Measurements from ENCODE around the gene FRMD4A. TPM values are rescaled to one million over a fixed set of nuclear protein-coding genes. Genes with fewer than 3 reads are reported as not detected.

FRMD4A gene
- total RNA-seq, 1 experiment from 2014 or later, result 19.6 TPM

GRCh38 chr10:14271621-14272020 lies 59.1 kb downstream of the FRMD4A start:
- H2BK12ac ChIP-seq (ENCODE audit: insufficient read length, low read depth, low read length), result no peak overlapping the region
- H2BK15ac ChIP-seq (ENCODE audit: low read depth, low read length), result no peak overlapping the region
- no peaks in the 10 kb centered on the region for H3K4me1 ChIP-seq (ENCODE audit: insufficient read depth, low read length)
- H3K23ac ChIP-seq (ENCODE audit: insufficient read length, low read depth, low read length), result no peak overlapping the region
- no peak overlapping the region for H3K4me3 Mint-ChIP-seq
- no peaks in the 10 kb centered on the region; a peak in 2 of 5 replicates for H3K9me3 Mint-ChIP-seq
- no peak overlapping the region for H3K56ac ChIP-seq (ENCODE audit: insufficient read length, low read depth, low read length)
- no peaks in the 10 kb centered on the region for H3K9me3 ChIP-seq (ENCODE audit: control insufficient read depth, low read depth, low read length)
- no peaks in the 10 kb centered on the region for H3K4me1 Mint-ChIP-seq
- no peak overlapping the region for H3T11ph ChIP-seq (ENCODE audit: low read length)
- no peak overlapping the region for H2AFZ ChIP-seq (ENCODE audit: low read length)
- no peak overlapping the region for H2AK5ac ChIP-seq (ENCODE audit: insufficient read length, low read length)
- no peaks in the 10 kb centered on the region for H4K20me1 ChIP-seq (ENCODE audit: control insufficient read depth, insufficient read depth, insufficient read length)
- H3K4me2 ChIP-seq (ENCODE audit: insufficient read depth, insufficient read length, low read length), result no peak overlapping the region
- H4K8ac ChIP-seq (replicated peaks; ENCODE audit: insufficient read length, low read depth, low read length), result no peak overlapping the region
- H3K27me3 ChIP-seq (ENCODE audit: insufficient read depth, low read length), result no peaks in the 10 kb centered on the region
- H3K14ac ChIP-seq (ENCODE audit: insufficient read depth, low read length), result no peak overlapping the region
- no peaks in the 10 kb centered on the region for H3K79me2 ChIP-seq (ENCODE audit: insufficient read depth, low read length)
- no peaks in the 10 kb centered on the region for H3K23me2 ChIP-seq (ENCODE audit: insufficient read length, low read depth, low read length, poor library complexity, severe bottlenecking)
- H3K36me3 Mint-ChIP-seq (ENCODE audit: insufficient read depth in 1 of 3, low read depth in 3 of 3), result no peaks in the 10 kb centered on the region
- no peak overlapping the region for H3K9ac ChIP-seq (ENCODE audit: extremely low read depth, insufficient read length, low read length)
- no peak overlapping the region for H3K27ac ChIP-seq (ENCODE audit: insufficient read length, low read depth, low read length)
- no peak overlapping the region for H4K5ac ChIP-seq (ENCODE audit: insufficient read length, low read depth, low read length)
- DNase-seq, result no peak
- H4K91ac ChIP-seq (ENCODE audit: insufficient read length, low read depth, low read length), result no peak overlapping the region
- H3K4ac ChIP-seq (ENCODE audit: low read depth, low read length), result no peak overlapping the region
- H2BK5ac ChIP-seq (ENCODE audit: insufficient read length, low read length), result no peak overlapping the region
- H2BK20ac ChIP-seq (ENCODE audit: low read depth, low read length, poor library complexity, severe bottlenecking), result no peak overlapping the region
- no CpG with 5 or more reads among the region's 3 CpGs for WGBS (ENCODE audit: extremely low coverage, insufficient read length, low lambda C conversion rate)
- H3K27ac Mint-ChIP-seq, result no peak overlapping the region
- H3K18ac ChIP-seq (ENCODE audit: insufficient read length, low read depth, low read length), result no peak overlapping the region
- H2BK120ac ChIP-seq (ENCODE audit: low read depth, low read length, poor library complexity, severe bottlenecking), result no peak overlapping the region
- H3K27me3 Mint-ChIP-seq (ENCODE audit: low read depth), result peaks cover 3% of the 10 kb centered on the region; the same call in 1 of the 2 replicates
- H3K79me1 ChIP-seq (ENCODE audit: insufficient read depth, low read depth, low read length, poor library complexity, severe bottlenecking), result no peaks in the 10 kb centered on the region
- TF ChIP-seq, protein P1, sequence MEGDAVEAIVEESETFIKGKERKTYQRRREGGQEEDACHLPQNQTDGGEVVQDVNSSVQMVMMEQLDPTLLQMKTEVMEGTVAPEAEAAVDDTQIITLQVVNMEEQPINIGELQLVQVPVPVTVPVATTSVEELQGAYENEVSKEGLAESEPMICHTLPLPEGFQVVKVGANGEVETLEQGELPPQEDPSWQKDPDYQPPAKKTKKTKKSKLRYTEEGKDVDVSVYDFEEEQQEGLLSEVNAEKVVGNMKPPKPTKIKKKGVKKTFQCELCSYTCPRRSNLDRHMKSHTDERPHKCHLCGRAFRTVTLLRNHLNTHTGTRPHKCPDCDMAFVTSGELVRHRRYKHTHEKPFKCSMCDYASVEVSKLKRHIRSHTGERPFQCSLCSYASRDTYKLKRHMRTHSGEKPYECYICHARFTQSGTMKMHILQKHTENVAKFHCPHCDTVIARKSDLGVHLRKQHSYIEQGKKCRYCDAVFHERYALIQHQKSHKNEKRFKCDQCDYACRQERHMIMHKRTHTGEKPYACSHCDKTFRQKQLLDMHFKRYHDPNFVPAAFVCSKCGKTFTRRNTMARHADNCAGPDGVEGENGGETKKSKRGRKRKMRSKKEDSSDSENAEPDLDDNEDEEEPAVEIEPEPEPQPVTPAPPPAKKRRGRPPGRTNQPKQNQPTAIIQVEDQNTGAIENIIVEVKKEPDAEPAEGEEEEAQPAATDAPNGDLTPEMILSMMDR (conservative IDR thresholded peaks at IDR 0.05), result no peak

Data from H9 (cell line).